ENCODE measurements around the gene CTAGE9.

GRCh38 chr6:131756039-131756438 is 45.2 kb upstream of the CTAGE9 start:
- TF ChIP-seq CTCF (conservative IDR thresholded peaks at IDR 0.05; ENCODE audit: low read length), result no peak
- TF ChIP-seq EZH2phosphoT487 (IDR thresholded peaks at IDR 0.05; ENCODE audit: borderline replicate concordance, low read depth, low read length), result no peak
